SK-N-SH treated with all-trans-retinoic acid at 6 μM for 48 hours (cell line): ENCODE measurements around the gene OR2A25.

Experiments used
- ARNTL ChIP-seq: fragments of 450-650 bp; formaldehyde crosslinking; IDR thresholded peaks from 2 replicates; pipeline ENCODE4 v1.5.0; 2020; ENCODE audit warnings: low read depth, mild to moderate bottlenecking, moderate library complexity, borderline replicate concordance
- CSDC2 ChIP-seq: fragments of 250-450 bp; sonication (Bioruptor Pico); IDR thresholded peaks from 2 replicates; pipeline ENCODE4 v1.5.0; 2020; ENCODE audit warnings: mild to moderate bottlenecking, moderate library complexity
- CSRNP3 ChIP-seq: fragments of 250-450 bp; sonication (Bioruptor Pico); IDR thresholded peaks from 2 replicates; pipeline ENCODE4 v1.5.1; 2021; ENCODE audit warnings: mild to moderate bottlenecking, moderate library complexity
- PATZ1 ChIP-seq: fragments of 250-450 bp; sonication (Bioruptor Pico); IDR thresholded peaks from 2 replicates; pipeline ENCODE4 v1.8.0; 2020; ENCODE audit warnings: mild to moderate bottlenecking, moderate library complexity, borderline replicate concordance
- POU6F1 ChIP-seq: fragments of 250-450 bp; sonication (Bioruptor Pico); IDR thresholded peaks from 2 replicates; pipeline ENCODE4 v1.8.0; 2021; ENCODE audit warnings: low read depth, mild to moderate bottlenecking, moderate library complexity, borderline replicate concordance
- RARB ChIP-seq: fragments of 250-450 bp; sonication (Bioruptor Pico); IDR thresholded peaks from 2 replicates; pipeline ENCODE4 v1.8.0; 2021; ENCODE audit warnings: mild to moderate bottlenecking, moderate library complexity
- SNAI2 ChIP-seq: fragments of 250-450 bp; sonication (Bioruptor Pico); IDR thresholded peaks from 2 replicates; pipeline ENCODE4 v1.5.0; 2020; ENCODE audit warnings: mild to moderate bottlenecking, moderate library complexity
- TCF4 ChIP-seq: fragments of 250-450 bp; sonication (Bioruptor Pico); IDR thresholded peaks from 2 replicates; pipeline ENCODE4 v1.8.0; 2021; ENCODE audit warnings: mild to moderate bottlenecking, moderate library complexity, borderline replicate concordance
- TSHZ2 ChIP-seq: fragments of 250-450 bp; sonication (Bioruptor Pico); IDR thresholded peaks from 2 replicates; pipeline ENCODE4 v1.5.0; 2020; ENCODE audit warnings: mild to moderate bottlenecking, moderate library complexity
- ZC3H10 ChIP-seq: fragments of 250-450 bp; sonication (Bioruptor Pico); IDR thresholded peaks from 2 replicates; pipeline ENCODE4 v1.5.1; 2021; ENCODE audit warnings: mild to moderate bottlenecking, moderate library complexity
- ZFP3 ChIP-seq: fragments of 250-450 bp; sonication (Bioruptor Pico); IDR thresholded peaks from 2 replicates; pipeline ENCODE4 v1.5.0; 2020; ENCODE audit warnings: mild to moderate bottlenecking, moderate library complexity
- ZFP30 ChIP-seq: fragments of 450-650 bp; formaldehyde crosslinking; IDR thresholded peaks from 2 replicates; pipeline ENCODE4 v1.5.0; 2022; ENCODE audit warnings: mild to moderate bottlenecking, moderate library complexity

GRCh38 chr7:144069953-144070352 lies 342 bp downstream of the OR2A25 start:
- TF ChIP-seq PATZ1 (CRISPR knock-in tag): no peak
- no peak for TF ChIP-seq POU6F1 (CRISPR knock-in tag)
- TF ChIP-seq ZC3H10 (CRISPR knock-in tag): no peak
- no peak for TF ChIP-seq ZFP30
- TF ChIP-seq CSDC2 (CRISPR knock-in tag): no peak
- TF ChIP-seq RARB (CRISPR knock-in tag): no peak
- no peak for TF ChIP-seq ARNTL (CRISPR knock-in tag)
- TF ChIP-seq CSRNP3 (CRISPR knock-in tag): no peak
- no peak for TF ChIP-seq TSHZ2 (CRISPR knock-in tag)
- TF ChIP-seq TCF4: no peak
- TF ChIP-seq ZFP3 (CRISPR knock-in tag): no peak
- TF ChIP-seq SNAI2 (CRISPR knock-in tag): no peak
